AG04449 (cell line): ENCODE results near the gene RAI1.
A peak's percentile ranks its signal among the peaks of the same experiment; 100 is the strongest.

Experiments used
- CTCF ChIA-PET: fragments of 350-600 bp; formaldehyde crosslinking; extraction: SDS; loops from one replicate; lab custom pipeline; 2021; ENCODE audit warnings: antibody characterized with exemption; lab: Yijun Ruan, JAX
- POLR2A ChIA-PET: fragments of 400-600, 350-600 bp; formaldehyde crosslinking; extraction: SDS; loops from one replicate; lab custom pipeline; 2020; ENCODE audit warnings: antibody characterized with exemption, inconsistent platforms; lab: Yijun Ruan, JAX
- DNase-seq: peaks from one replicate; pipeline ENCODE4 v3.0.0-alpha.2; 2010; ENCODE audit warnings: low read depth, low spot score
- H3K4me3 ChIP-seq: 2 replicates; pipeline ENCODE4 v1.5.1; 2011; ENCODE audit warnings: low read depth, mild to moderate bottlenecking, control low read depth, low read length
- CTCF ChIP-seq: IDR thresholded peaks from one replicate; pipeline ENCODE4 v1.5.1; 2011; ENCODE audit warnings: mild to moderate bottlenecking, moderate library complexity, low read length, control low read depth, inconsistent platforms; ENCODE audit not compliant: insufficient read depth; ENCODE audit errors: missing control alignments

The RAI1 gene

GRCh38 chr17:17650959-17651358, 30.3 kb upstream of the RAI1 start:
- DNase-seq, result no peak
- POLR2A ChIA-PET, result no interaction called here
- no peak for TF ChIP-seq CTCF
- CTCF ChIA-PET, result no interaction called here
- no peak overlapping the region for H3K4me3 ChIP-seq

- H3K4me3 ChIP-seq, result no peak overlapping the region
- POLR2A ChIA-PET, result interaction anchor here (0.7 kb wide), 1 partner anchor 158 kb away, joined by 3 read pairs; no protein-coding TSS in a partner anchor
- no peak for DNase-seq
- CTCF ChIA-PET, result interaction anchor here (0.7 to 2.7 kb wide), 3 partner anchors 11 to 298 kb away, joined by 3 to 24 read pairs (median 4); no protein-coding TSS in a partner anchor
- TF ChIP-seq CTCF, result no peak
Observed at GRCh38 chr17:17653343-17653742, 27.9 kb upstream of the RAI1 start.

GRCh38 chr17:17659340-17659739, 21.9 kb upstream of the RAI1 start:
- TF ChIP-seq CTCF, result no peak
- ChIA-PET CTCF (no interaction called here), POLR2A (no interaction called here)
- no peak for DNase-seq
- H3K4me3 ChIP-seq, result no peak overlapping the region

GRCh38 chr17:17661134-17661533, 20.1 kb upstream of the RAI1 start:
- ChIA-PET CTCF (interaction anchor here (1.2 kb wide), 1 partner anchor 19 kb away, joined by 4 read pairs; no protein-coding TSS in a partner anchor), POLR2A (no interaction called here)
- no peak overlapping the region for H3K4me3 ChIP-seq
- DNase-seq, result no peak
- no peak for TF ChIP-seq CTCF

GRCh38 chr17:17661834-17662385, 19.3 kb upstream of the RAI1 start:
- no peak overlapping the region for H3K4me3 ChIP-seq
- ChIA-PET CTCF (interaction anchor here (1.2 kb wide), 1 partner anchor 20 kb away, joined by 4 read pairs; no protein-coding TSS in a partner anchor), POLR2A (no interaction called here)
- no peak for TF ChIP-seq CTCF
- DNase-seq, result no peak

- TF ChIP-seq CTCF, result no peak
- ChIA-PET POLR2A (no interaction called here), CTCF (interaction anchor here (0.9 to 1.5 kb wide), 3 partner anchors 17 to 197 kb away, joined by 3 to 8 read pairs (median 5); partner anchors contain the start of gene RAI1)
- H3K4me3 ChIP-seq, result no peak overlapping the region; the same call in none of the 2 replicates
- DNase-seq, result peak; percentile 83
Observed at GRCh38 chr17:17663160-17664063, 17.8 kb upstream of the RAI1 start.
